DMS114 treated with DMSO at 0.1 percent for 48 hours (cell line): ENCODE results near the gene HIBADH.
"Not testable (repeated sequence)": the region's sequence is repeated elsewhere in the genome, so short reads cannot be mapped to it uniquely, and the experiment has no call there.

Source experiments
- DNase-seq: peaks from one replicate; lab custom pipeline; 2025; ENCODE audit not compliant: unreplicated experiment; lab: John Stamatoyannopoulos, UW

HIBADH gene

GRCh38 chr7:27513885-27514284, 148.8 kb downstream of the HIBADH start:
- no peak for DNase-seq

GRCh38 chr7:27511370-27511769, 151.3 kb downstream of the HIBADH start:
- not testable (repeated sequence) for DNase-seq

GRCh38 chr7:27510541-27510940, 152.1 kb downstream of the HIBADH start:
- no peak for DNase-seq

GRCh38 chr7:27501879-27502278, 160.8 kb downstream of the HIBADH start:
- DNase-seq: not testable (repeated sequence)

- no peak for DNase-seq
Measured at GRCh38 chr7:27501001-27501400, 161.7 kb downstream of the HIBADH start.

GRCh38 chr7:27492224-27492623, 170.5 kb downstream of the HIBADH start:
- DNase-seq: no peak

GRCh38 chr7:27491534-27491933, 171.1 kb downstream of the HIBADH start:
- DNase-seq: no peak

- DNase-seq: no peak
Measured at GRCh38 chr7:27487509-27487908, 175.2 kb downstream of the HIBADH start.

- no peak for DNase-seq
Measured at GRCh38 chr7:27484451-27484850, 178.2 kb downstream of the HIBADH start.

GRCh38 chr7:27482219-27482618, 180.5 kb downstream of the HIBADH start:
- DNase-seq: no peak

- DNase-seq: no peak
Measured at GRCh38 chr7:27478556-27478955, 184.1 kb downstream of the HIBADH start.

GRCh38 chr7:27478084-27478483, 184.6 kb downstream of the HIBADH start:
- DNase-seq: no peak

- DNase-seq: no peak
Measured at GRCh38 chr7:27476493-27476892, 186.2 kb downstream of the HIBADH start.
